ENCODE data around the gene FADS1. TPM values are rescaled to one million over a fixed set of nuclear protein-coding genes. Genes with fewer than 3 reads are reported as not detected.

The FADS1 gene
- total RNA-seq, 2 donors from 2014 or later, result 50.4 to 56.5 TPM

- Mint-ChIP-seq H3K27ac (no peak overlapping the region), H3K9me3 (no peaks in the 10 kb centered on the region), H3K4me1 (ENCODE audit: low read depth in 2 of 2) (peaks cover 0 to 7% of the 10 kb centered on the region in 2 donors), H3K27me3 (no peaks in the 10 kb centered on the region), H3K36me3 (peaks cover 23% of the 10 kb centered on the region), H3K4me3 (no peak overlapping the region)
- ATAC-seq (no peak), DNase-seq (ENCODE audit: low spot score) (no peak)
These were observed 12.7 kb downstream of the FADS1 start for GRCh38 chr11:61803889-61804647.

GRCh38 chr11:61802605-61803004 is 14.2 kb downstream of the FADS1 start:
- ATAC-seq, result no peak
- H3K4me1 Mint-ChIP-seq (ENCODE audit: low read depth in 2 of 2), result peaks cover 0 to 8% of the 10 kb centered on the region in 2 donors

GRCh38 chr11:61800331-61801281 is 16.2 kb downstream of the FADS1 start:
- H3K27me3 Mint-ChIP-seq, result no peaks in the 10 kb centered on the region
- peak overlapping the region in 1 of 2 donors; percentile 12 for H3K27ac Mint-ChIP-seq

More at GRCh38 chr11:61802605-61803004, 14.2 kb downstream of the FADS1 start:
- no peak overlapping the region for H3K27ac Mint-ChIP-seq
- H3K36me3 Mint-ChIP-seq, result peaks cover 23% of the 10 kb centered on the region
- no peak for DNase-seq (ENCODE audit: low spot score)
- H3K4me3 Mint-ChIP-seq, result no peak overlapping the region
- no peaks in the 10 kb centered on the region for H3K27me3 Mint-ChIP-seq
- H3K9me3 Mint-ChIP-seq, result no peaks in the 10 kb centered on the region

GRCh38 chr11:61799665-61800284 is 17.0 kb downstream of the FADS1 start:
- H3K9me3 Mint-ChIP-seq, result no peaks in the 10 kb centered on the region

More at GRCh38 chr11:61800331-61801281, 16.2 kb downstream of the FADS1 start:
- no peak for ATAC-seq
- H3K9me3 Mint-ChIP-seq, result no peaks in the 10 kb centered on the region
- H3K4me1 Mint-ChIP-seq (ENCODE audit: low read depth in 2 of 2), result peaks cover 14 to 20% of the 10 kb centered on the region in 2 donors
- H3K4me3 Mint-ChIP-seq, result no peak overlapping the region
- DNase-seq (ENCODE audit: low spot score), result no peak
- H3K36me3 Mint-ChIP-seq, result peaks cover 30% of the 10 kb centered on the region

GRCh38 chr11:61797263-61797944 is 19.4 kb downstream of the FADS1 start:
- no peak overlapping the region for H3K4me3 Mint-ChIP-seq
- no peaks in the 10 kb centered on the region for H3K9me3 Mint-ChIP-seq
- H3K27me3 Mint-ChIP-seq, result no peaks in the 10 kb centered on the region
- peaks cover 20% of the 10 kb centered on the region for H3K36me3 Mint-ChIP-seq
- ATAC-seq, result no peak
- DNase-seq (ENCODE audit: low spot score), result peak; percentile 76
- peaks cover 19 to 20% of the 10 kb centered on the region in 2 donors for H3K4me1 Mint-ChIP-seq (ENCODE audit: low read depth in 2 of 2)
- peak overlapping the region; percentile 49 to 77 for H3K27ac Mint-ChIP-seq

More at GRCh38 chr11:61799665-61800284, 17.0 kb downstream of the FADS1 start:
- ATAC-seq, result no peak
- Mint-ChIP-seq H3K27me3 (no peaks in the 10 kb centered on the region), H3K27ac (no peak overlapping the region), H3K4me1 (ENCODE audit: low read depth in 2 of 2) (peaks cover 14 to 20% of the 10 kb centered on the region in 2 donors), H3K4me3 (no peak overlapping the region), H3K36me3 (peaks cover 30% of the 10 kb centered on the region)
- DNase-seq (ENCODE audit: low spot score), result no peak

GRCh38 chr11:61795876-61796526 is 20.8 kb downstream of the FADS1 start:
- Mint-ChIP-seq H3K4me3 (no peak overlapping the region), H3K9me3 (no peaks in the 10 kb centered on the region), H3K4me1 (ENCODE audit: low read depth in 2 of 2) (peaks cover 28% of the 10 kb centered on the region in 2 donors), H3K27me3 (no peaks in the 10 kb centered on the region), H3K36me3 (peaks cover 23% of the 10 kb centered on the region), H3K27ac (no peak overlapping the region)
- ATAC-seq, result no peak
- DNase-seq (ENCODE audit: low spot score), result no peak

GRCh38 chr11:61795459-61795858 is 21.3 kb downstream of the FADS1 start:
- Mint-ChIP-seq H3K27me3 (no peaks in the 10 kb centered on the region), H3K9me3 (no peaks in the 10 kb centered on the region), H3K36me3 (peaks cover 21% of the 10 kb centered on the region), H3K27ac (no peak overlapping the region), H3K4me1 (ENCODE audit: low read depth in 2 of 2) (peaks cover 26 to 28% of the 10 kb centered on the region in 2 donors), H3K4me3 (no peak overlapping the region)
- ATAC-seq (no peak), DNase-seq (ENCODE audit: low spot score) (no peak)

- Mint-ChIP-seq H3K4me3 (peak overlapping the region; percentile 42), H3K27me3 (no peaks in the 10 kb centered on the region), H3K9me3 (no peaks in the 10 kb centered on the region), H3K4me1 (ENCODE audit: low read depth in 2 of 2) (peaks cover 28 to 30% of the 10 kb centered on the region in 2 donors), H3K36me3 (peaks cover 23% of the 10 kb centered on the region), H3K27ac (no peak overlapping the region)
- ATAC-seq, result no peak
- DNase-seq (ENCODE audit: low spot score), result no peak
These were observed 22.2 kb downstream of the FADS1 start for GRCh38 chr11:61794579-61794978.

GRCh38 chr11:61793829-61794204 is 23.0 kb downstream of the FADS1 start:
- Mint-ChIP-seq H3K4me3 (peak overlapping the region; percentile 93), H3K27ac (peak overlapping the region; percentile 97 to 99), H3K4me1 (ENCODE audit: low read depth in 2 of 2) (peaks cover 28 to 30% of the 10 kb centered on the region in 2 donors), H3K36me3 (peaks cover 23% of the 10 kb centered on the region), H3K27me3 (no peaks in the 10 kb centered on the region), H3K9me3 (no peaks in the 10 kb centered on the region)
- DNase-seq (ENCODE audit: low spot score), result no peak
- ATAC-seq, result no peak

GRCh38 chr11:61793083-61793828 is 23.5 kb downstream of the FADS1 start:
- ATAC-seq (peak in 1 of 2 donors; percentile 6), DNase-seq (ENCODE audit: low spot score) (no peak)
- Mint-ChIP-seq H3K27ac (peak overlapping the region; percentile 97 to 99), H3K4me3 (peak overlapping the region; percentile 93), H3K4me1 (ENCODE audit: low read depth in 2 of 2) (peaks cover 28 to 36% of the 10 kb centered on the region in 2 donors), H3K27me3 (no peaks in the 10 kb centered on the region), H3K36me3 (peaks cover 23% of the 10 kb centered on the region), H3K9me3 (no peaks in the 10 kb centered on the region)

GRCh38 chr11:61792310-61793082 is 24.3 kb downstream of the FADS1 start, which contains the start of the genes FEN1 and TMEM258:
Gene FEN1 (plus strand): TSS chr11:61792911. CDS start chr11:61795362, 2,451 bp downstream.
Gene TMEM258 (minus strand): TSS chr11:61792599. CDS start chr11:61792558, 41 bp downstream.
- Mint-ChIP-seq H3K27ac (peak within 1 kb of the TSS; percentile 97 to 99), H3K4me3 (peak within 1 kb of the TSS; percentile 93), H3K9me3 (no peaks in the 10 kb centered on the region), H3K36me3 (peaks cover 19% of the 10 kb centered on the region), H3K4me1 (ENCODE audit: low read depth in 2 of 2) (peaks cover 28 to 38% of the 10 kb centered on the region in 2 donors), H3K27me3 (no peaks in the 10 kb centered on the region)
- DNase-seq (ENCODE audit: low spot score) (peak; percentile 93), ATAC-seq (peak; percentile 91 to 95)
